Muscle layer of duodenum (tissue), 2 donors: ENCODE measurements around the gene DAB2IP.
"Not testable (repeated sequence)": the region's sequence is repeated elsewhere in the genome, so short reads cannot be mapped to it uniquely, and the experiment has no call there.

Experiments used
- H3K27ac ChIP-seq: one replicate; pipeline ENCODE4 v1.7.0; 2013; ENCODE audit warnings: mild to moderate bottlenecking, low read length
- H3K27me3 ChIP-seq: one replicate; pipeline ENCODE4 v1.7.0; 2013; ENCODE audit warnings: low read depth, mild to moderate bottlenecking, control low read depth, low read length
- H3K36me3 ChIP-seq, 2 donors: one replicate each; pipeline ENCODE4 v1.7.0; 2013; ENCODE audit warnings: low read length in 2 of 2, control low read depth in 1 of 2, mild to moderate bottlenecking in 1 of 2; ENCODE audit not compliant: insufficient read depth in 2 of 2, control insufficient read depth in 1 of 2
- H3K4me1 ChIP-seq, 2 donors: one replicate each; pipeline ENCODE4 v1.7.0; 2013; ENCODE audit warnings: low read length in 2 of 2, mild to moderate bottlenecking in 2 of 2, control low read depth in 1 of 2, moderate library complexity in 1 of 2; ENCODE audit not compliant: insufficient read depth in 2 of 2, control insufficient read depth in 1 of 2
- H3K4me3 ChIP-seq, 2 donors: one replicate each; pipeline ENCODE4 v1.7.0; 2013; ENCODE audit warnings: low read length in 2 of 2, low read depth in 1 of 2, mild to moderate bottlenecking in 1 of 2
- H3K9me3 ChIP-seq, 2 donors: one replicate each; pipeline ENCODE4 v1.7.0; 2013; ENCODE audit warnings: low read length in 2 of 2, control low read depth in 1 of 2, mild to moderate bottlenecking in 1 of 2; ENCODE audit not compliant: control insufficient read depth in 1 of 2
- donor health status: healthy.

The DAB2IP gene

GRCh38 chr9:121616123-121616755 lies 35.2 kb upstream of the DAB2IP start:
- no peak overlapping the region for H3K27ac ChIP-seq
- H3K4me3 ChIP-seq: no peak overlapping the region
- H3K4me1 ChIP-seq: peaks cover 7 to 22% of the 10 kb centered on the region in 2 donors

DNA sequence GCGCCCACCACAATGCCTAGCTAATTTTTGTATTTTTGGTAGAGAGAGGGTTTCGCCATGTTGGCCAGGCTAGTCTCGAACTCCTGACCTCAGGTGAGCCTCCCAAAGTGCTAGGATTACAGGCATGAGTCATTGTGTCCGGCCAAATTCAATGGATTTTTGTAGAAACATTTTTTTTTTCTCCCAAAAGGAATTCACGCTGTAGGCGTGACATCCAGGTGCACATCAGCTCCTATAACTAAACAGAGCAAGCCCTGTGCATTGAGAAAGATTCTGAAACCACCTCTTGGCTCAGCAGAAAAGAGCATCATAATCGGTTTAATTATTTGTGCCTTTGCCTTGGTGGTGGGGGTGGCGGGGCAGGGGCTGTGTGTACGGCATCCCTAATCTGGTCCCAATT lies 32.9 kb upstream of the DAB2IP start:
- H3K9me3 ChIP-seq: no peaks in the 10 kb centered on the region
- H3K36me3 ChIP-seq: no peaks in the 10 kb centered on the region
- no peak overlapping the region for H3K4me3 ChIP-seq
- H3K27ac ChIP-seq: no peak overlapping the region
- H3K4me1 ChIP-seq: peaks cover 0 to 9% of the 10 kb centered on the region in 2 donors
- H3K27me3 ChIP-seq: no peaks in the 10 kb centered on the region

More at GRCh38 chr9:121616123-121616755, 35.2 kb upstream of the DAB2IP start:
- H3K36me3 ChIP-seq: no peaks in the 10 kb centered on the region
- H3K9me3 ChIP-seq: no peaks in the 10 kb centered on the region
- peaks cover 3% of the 10 kb centered on the region for H3K27me3 ChIP-seq

GRCh38 chr9:121618910-121619309 lies 32.5 kb upstream of the DAB2IP start:
- H3K4me1 ChIP-seq, H3K36me3 ChIP-seq, H3K27ac ChIP-seq, H3K27me3 ChIP-seq, H3K4me3 ChIP-seq, H3K9me3 ChIP-seq: not testable (repeated sequence)

GRCh38 chr9:121619545-121620324 lies 31.7 kb upstream of the DAB2IP start:
- H3K27me3 ChIP-seq: no peaks in the 10 kb centered on the region
- peaks cover 0 to 9% of the 10 kb centered on the region in 2 donors for H3K4me1 ChIP-seq

GRCh38 chr9:121620325-121620673 lies 31.1 kb upstream of the DAB2IP start:
- peaks cover 0 to 9% of the 10 kb centered on the region in 2 donors for H3K4me1 ChIP-seq
- H3K27me3 ChIP-seq: no peaks in the 10 kb centered on the region
- H3K27ac ChIP-seq: no peak overlapping the region
- H3K9me3 ChIP-seq: no peaks in the 10 kb centered on the region
- no peak overlapping the region for H3K4me3 ChIP-seq
- no peaks in the 10 kb centered on the region for H3K36me3 ChIP-seq

More at GRCh38 chr9:121619545-121620324, 31.7 kb upstream of the DAB2IP start:
- Histone ChIP-seq H3K4me3 (no peak overlapping the region), H3K27ac (peak overlapping the region; percentile 29), H3K9me3 (no peaks in the 10 kb centered on the region), H3K36me3 (no peaks in the 10 kb centered on the region)

GRCh38 chr9:121620777-121621449 lies 30.5 kb upstream of the DAB2IP start:
- H3K4me1 ChIP-seq: peaks cover 0 to 11% of the 10 kb centered on the region in 2 donors
- H3K4me3 ChIP-seq: no peak overlapping the region
- no peaks in the 10 kb centered on the region for H3K27me3 ChIP-seq
- no peak overlapping the region for H3K27ac ChIP-seq
- no peaks in the 10 kb centered on the region for H3K36me3 ChIP-seq
- H3K9me3 ChIP-seq: no peaks in the 10 kb centered on the region

DNA sequence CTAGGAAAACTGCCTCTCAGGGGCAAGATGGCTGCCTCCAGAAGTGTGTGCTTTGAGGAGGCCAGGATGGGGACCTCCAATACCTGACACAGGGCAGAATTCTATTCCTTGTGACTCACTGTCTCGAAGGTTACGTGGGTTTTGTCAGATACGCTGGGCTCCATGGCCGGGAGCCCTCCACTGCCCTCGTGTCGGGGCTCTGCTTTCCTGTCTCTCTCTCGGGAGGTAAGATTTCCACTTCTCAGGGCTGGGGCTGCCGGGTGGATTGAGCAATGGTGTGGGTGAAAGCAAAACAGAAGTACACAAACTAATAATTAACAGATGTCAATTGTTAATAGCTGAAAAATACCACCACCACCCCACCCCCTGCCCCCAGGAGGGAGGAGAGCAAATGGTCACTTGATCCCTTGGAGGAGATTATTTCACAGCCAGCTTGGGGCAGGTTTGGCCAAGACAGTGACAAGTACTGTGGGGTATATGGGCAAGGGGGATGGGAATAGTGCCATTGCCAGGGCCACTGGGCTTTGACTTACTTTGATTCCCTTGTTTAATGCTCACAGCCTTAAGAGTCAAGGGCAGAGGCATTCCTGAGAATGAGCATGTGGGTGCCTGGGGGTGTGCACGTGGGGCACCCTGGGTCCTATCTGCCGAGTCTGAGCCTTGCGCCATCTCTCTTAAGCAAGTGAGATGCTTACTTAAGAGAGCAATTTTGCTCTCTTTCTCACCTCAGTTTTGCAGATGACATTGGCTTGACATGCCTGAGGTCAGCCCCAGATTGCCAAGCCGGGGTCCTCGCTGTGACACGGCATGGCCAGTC lies 28.8 kb upstream of the DAB2IP start:
- Histone ChIP-seq H3K36me3 (no peaks in the 10 kb centered on the region), H3K9me3 (no peaks in the 10 kb centered on the region), H3K27me3 (no peaks in the 10 kb centered on the region), H3K4me1 (peaks cover 0 to 14% of the 10 kb centered on the region in 2 donors), H3K27ac (no peak overlapping the region), H3K4me3 (no peak overlapping the region)

GRCh38 chr9:121623430-121623829 lies 28.0 kb upstream of the DAB2IP start:
- not testable (repeated sequence) for H3K27ac ChIP-seq, H3K36me3 ChIP-seq, H3K4me3 ChIP-seq, H3K27me3 ChIP-seq, H3K9me3 ChIP-seq
- H3K4me1 ChIP-seq: peaks cover 0 to 14% of the 10 kb centered on the region in 2 donors

DNA sequence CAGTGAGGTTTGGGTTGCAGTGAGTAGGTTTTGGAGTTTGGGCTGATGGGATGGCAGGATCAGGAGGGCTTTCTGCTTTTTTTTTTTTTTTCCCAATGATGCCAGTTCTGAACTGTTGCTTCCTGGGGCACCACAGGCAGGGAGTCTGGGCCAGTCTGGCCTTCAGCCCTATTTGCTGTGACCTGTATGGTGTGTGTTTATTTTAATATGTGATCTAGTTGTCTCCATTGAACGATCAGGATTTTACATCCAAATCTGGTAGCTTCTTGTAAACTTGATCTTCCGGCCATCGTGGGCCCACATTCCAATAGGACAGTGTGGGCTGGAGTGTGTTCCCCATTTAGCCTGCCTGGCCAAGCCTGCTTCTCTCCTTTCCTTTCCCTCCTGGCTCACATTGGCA lies 25.8 kb upstream of the DAB2IP start:
- Histone ChIP-seq H3K9me3 (no peaks in the 10 kb centered on the region), H3K27me3 (no peaks in the 10 kb centered on the region), H3K4me1 (peaks cover 0 to 13% of the 10 kb centered on the region in 2 donors), H3K36me3 (no peaks in the 10 kb centered on the region), H3K27ac (no peak overlapping the region), H3K4me3 (no peak overlapping the region)

DNA sequence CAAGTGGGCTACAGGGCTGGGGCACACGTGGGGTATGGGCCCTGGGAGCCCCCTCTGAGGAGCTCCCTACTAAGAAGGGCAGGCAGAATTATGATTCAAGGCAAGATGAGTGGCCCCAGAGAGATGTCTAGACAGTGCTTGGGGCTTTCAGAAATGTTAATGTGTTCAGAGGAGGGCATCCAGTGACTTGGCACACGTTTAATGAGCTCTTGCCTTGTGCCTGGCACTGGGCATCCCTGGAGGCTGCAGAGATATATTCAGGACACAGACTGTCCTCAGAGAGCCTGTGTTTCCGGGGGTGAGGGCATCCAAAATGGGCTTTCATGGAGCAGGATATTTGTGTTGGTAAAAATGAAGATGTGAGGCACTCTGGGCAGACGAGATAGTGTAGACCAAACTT lies 25.4 kb upstream of the DAB2IP start:
- Histone ChIP-seq H3K9me3 (no peaks in the 10 kb centered on the region), H3K4me3 (no peak overlapping the region), H3K4me1 (peaks cover 0 to 9% of the 10 kb centered on the region in 2 donors), H3K27me3 (no peaks in the 10 kb centered on the region), H3K36me3 (no peaks in the 10 kb centered on the region), H3K27ac (no peak overlapping the region)

- peaks cover 0 to 5% of the 10 kb centered on the region in 2 donors for H3K4me1 ChIP-seq
Measured at GRCh38 chr9:121627427-121627826, 24.0 kb upstream of the DAB2IP start.

More at GRCh38 chr9:121627427-121627826, 24.0 kb upstream of the DAB2IP start:
- Histone ChIP-seq H3K4me3 (no peak overlapping the region), H3K27me3 (no peaks in the 10 kb centered on the region), H3K9me3 (no peaks in the 10 kb centered on the region), H3K27ac (no peak overlapping the region), H3K36me3 (no peaks in the 10 kb centered on the region)
